ENCODE results near the gene HMGN3. TPM values are rescaled to one million over a fixed set of nuclear protein-coding genes. Genes with fewer than 3 reads are reported as not detected.

The HMGN3 gene
- polyA plus RNA-seq, 1 donor (not counting 4 experiments of a cell fraction or from before 2014, with no cell fraction given) = 78.6 TPM

DNA sequence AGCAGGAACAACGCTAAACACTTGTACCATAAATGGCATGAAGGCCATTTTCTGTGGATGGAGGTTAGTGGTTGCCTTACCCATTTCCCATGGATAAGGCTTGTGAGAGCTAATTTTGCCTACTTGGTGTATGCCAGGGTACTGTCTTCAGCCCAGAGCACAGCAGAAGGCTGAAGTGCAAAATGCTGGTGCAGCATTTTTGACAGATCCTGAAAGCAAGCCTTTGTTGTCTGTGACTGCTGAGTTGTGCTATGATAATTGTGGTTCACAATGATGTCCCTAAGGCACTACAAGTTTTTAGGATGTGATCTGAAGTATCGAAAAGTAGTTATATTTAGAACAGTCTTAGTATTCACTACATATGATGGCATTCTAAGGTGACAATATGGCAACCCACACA, 14.7 kb upstream of the HMGN3 start:
- FAIRE-seq = no peak
- TF ChIP-seq, protein P1, sequence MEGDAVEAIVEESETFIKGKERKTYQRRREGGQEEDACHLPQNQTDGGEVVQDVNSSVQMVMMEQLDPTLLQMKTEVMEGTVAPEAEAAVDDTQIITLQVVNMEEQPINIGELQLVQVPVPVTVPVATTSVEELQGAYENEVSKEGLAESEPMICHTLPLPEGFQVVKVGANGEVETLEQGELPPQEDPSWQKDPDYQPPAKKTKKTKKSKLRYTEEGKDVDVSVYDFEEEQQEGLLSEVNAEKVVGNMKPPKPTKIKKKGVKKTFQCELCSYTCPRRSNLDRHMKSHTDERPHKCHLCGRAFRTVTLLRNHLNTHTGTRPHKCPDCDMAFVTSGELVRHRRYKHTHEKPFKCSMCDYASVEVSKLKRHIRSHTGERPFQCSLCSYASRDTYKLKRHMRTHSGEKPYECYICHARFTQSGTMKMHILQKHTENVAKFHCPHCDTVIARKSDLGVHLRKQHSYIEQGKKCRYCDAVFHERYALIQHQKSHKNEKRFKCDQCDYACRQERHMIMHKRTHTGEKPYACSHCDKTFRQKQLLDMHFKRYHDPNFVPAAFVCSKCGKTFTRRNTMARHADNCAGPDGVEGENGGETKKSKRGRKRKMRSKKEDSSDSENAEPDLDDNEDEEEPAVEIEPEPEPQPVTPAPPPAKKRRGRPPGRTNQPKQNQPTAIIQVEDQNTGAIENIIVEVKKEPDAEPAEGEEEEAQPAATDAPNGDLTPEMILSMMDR (optimal IDR thresholded peaks at IDR 0.05 in 1 of 3, IDR thresholded peaks at IDR 0.05 in 1 of 3, conservative IDR thresholded peaks at IDR 0.05 in 1 of 3; ENCODE audit: extremely low read depth in 1 of 3, insufficient read depth in 2 of 3, low read length in 3 of 3) = no peak
- no peak for TF ChIP-seq EZH2 (IDR thresholded peaks at IDR 0.05; ENCODE audit: low read length)

DNA sequence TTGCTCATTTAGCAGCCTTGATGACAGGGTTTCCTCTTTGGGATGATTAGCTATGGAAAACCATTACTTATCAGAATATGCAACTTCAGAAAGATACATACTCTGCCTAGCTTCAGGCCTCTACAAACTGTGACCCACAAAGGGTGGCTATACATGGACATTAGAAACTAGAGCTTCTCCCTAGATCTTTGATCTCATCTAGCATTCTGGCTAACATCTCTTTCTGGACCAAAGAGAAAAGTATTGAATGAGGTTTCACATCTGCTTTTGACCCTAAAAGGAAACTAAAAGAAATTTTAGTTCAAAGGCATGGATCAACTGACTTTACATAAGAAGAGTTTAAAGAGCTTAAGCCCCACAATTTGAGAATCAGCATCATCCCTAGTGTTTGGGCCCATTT, 12.4 kb upstream of the HMGN3 start:
- no peak for FAIRE-seq
- H3K4me2 ChIP-seq (ENCODE audit: control insufficient read depth, extremely low read depth, insufficient read depth, low read depth, low read length) = no peak overlapping the region
- dilution Hi-C loops (cut with MboI; ENCODE audit: extremely low pct_ligation_motif_present, low sequenced_read_pairs) = no loop called here
- H3K79me2 ChIP-seq (ENCODE audit: control insufficient read depth, insufficient read depth, low read length) = no peaks in the 10 kb centered on the region
- no peaks in the 10 kb centered on the region for H3K9me3 ChIP-seq (ENCODE audit: control insufficient read depth, low read depth, low read length)
- no peaks in the 10 kb centered on the region for H3K4me1 ChIP-seq (ENCODE audit: control insufficient read depth, extremely low read depth, insufficient read depth, low read length)
- no peak overlapping the region for H3K27ac ChIP-seq (ENCODE audit: control insufficient read depth, insufficient read depth, low read length)
- TF ChIP-seq, protein P1 (optimal IDR thresholded peaks at IDR 0.05 in 1 of 3, IDR thresholded peaks at IDR 0.05 in 1 of 3, conservative IDR thresholded peaks at IDR 0.05 in 1 of 3; ENCODE audit: extremely low read depth in 1 of 3, insufficient read depth in 2 of 3, low read length in 3 of 3) = no peak
- TF ChIP-seq EZH2 (IDR thresholded peaks at IDR 0.05; ENCODE audit: low read length) = no peak
- no peak overlapping the region for H2AFZ ChIP-seq (ENCODE audit: control insufficient read depth, low read length)
- no peak overlapping the region for H3K9ac ChIP-seq (ENCODE audit: control insufficient read depth, extremely low read depth, insufficient read depth, low read length)
- no peaks in the 10 kb centered on the region for H3K9me1 ChIP-seq (ENCODE audit: control insufficient read depth, extremely low read depth, insufficient read depth, low read length)
- no peaks in the 10 kb centered on the region for H3K36me3 ChIP-seq (ENCODE audit: control insufficient read depth in 2 of 2, extremely low read depth in 1 of 2, insufficient read depth in 2 of 2, low read length in 2 of 2)
- H3K4me3 ChIP-seq (ENCODE audit: control insufficient read depth in 2 of 3, extremely low read depth in 1 of 3, insufficient read depth in 2 of 3, low read depth in 1 of 3, low read length in 3 of 3) = no peak overlapping the region
- no peaks in the 10 kb centered on the region for H4K20me1 ChIP-seq (ENCODE audit: control insufficient read depth, extremely low read depth, insufficient read depth, low read length)
- no peak for DNase-seq (ENCODE audit: low read depth, low spot score)
- H3K27me3 ChIP-seq (ENCODE audit: control insufficient read depth, extremely low read depth, insufficient read depth, low read length) = no peaks in the 10 kb centered on the region

More for the DNA sequence above, 14.7 kb upstream of the HMGN3 start:
- Histone ChIP-seq H3K9me3 (ENCODE audit: control insufficient read depth, low read depth, low read length) (no peaks in the 10 kb centered on the region), H3K79me2 (ENCODE audit: control insufficient read depth, insufficient read depth, low read length) (no peaks in the 10 kb centered on the region), H3K9ac (ENCODE audit: control insufficient read depth, extremely low read depth, insufficient read depth, low read length) (no peak overlapping the region), H3K4me3 (ENCODE audit: control insufficient read depth in 2 of 3, extremely low read depth in 1 of 3, insufficient read depth in 2 of 3, low read depth in 1 of 3, low read length in 3 of 3) (no peak overlapping the region), H3K27ac (ENCODE audit: control insufficient read depth, insufficient read depth, low read length) (no peak overlapping the region), H3K36me3 (ENCODE audit: control insufficient read depth in 2 of 2, extremely low read depth in 1 of 2, insufficient read depth in 2 of 2, low read length in 2 of 2) (no peaks in the 10 kb centered on the region), H4K20me1 (ENCODE audit: control insufficient read depth, extremely low read depth, insufficient read depth, low read length) (no peaks in the 10 kb centered on the region), H3K4me2 (ENCODE audit: control insufficient read depth, extremely low read depth, insufficient read depth, low read depth, low read length) (no peak overlapping the region), H3K4me1 (ENCODE audit: control insufficient read depth, extremely low read depth, insufficient read depth, low read length) (no peaks in the 10 kb centered on the region), H3K9me1 (ENCODE audit: control insufficient read depth, extremely low read depth, insufficient read depth, low read length) (no peaks in the 10 kb centered on the region), H3K27me3 (ENCODE audit: control insufficient read depth, extremely low read depth, insufficient read depth, low read length) (no peaks in the 10 kb centered on the region), H2AFZ (ENCODE audit: control insufficient read depth, low read length) (no peak overlapping the region)
- DNase-seq (ENCODE audit: low read depth, low spot score) = no peak
- dilution Hi-C loops (cut with MboI; ENCODE audit: extremely low pct_ligation_motif_present, low sequenced_read_pairs) = no loop called here

Data from keratinocyte (primary cell).